Calu3 (cell line): ENCODE results near the gene ZNF785. TPM values are rescaled to one million over a fixed set of nuclear protein-coding genes. Genes with fewer than 3 reads are reported as not detected.

Experiments
- BruUV-seq: library from RNA; stranded (reverse); fragments of 400-500 nt; replicated peaks from 2 replicates; lab custom pipeline; 2021; lab: Mats Ljungman, UMichigan
- CTCF ChIA-PET: fragments of 300-600 bp; sonication (Branson Sonifier 250); formaldehyde crosslinking; loops from one replicate; lab custom pipeline; 2022; ENCODE audit warnings: antibody characterized with exemption; lab: Charles Lee
- DNase-seq: peaks from one replicate; pipeline ENCODE4 v3.0.0; 2022
- H3K27ac Mint-ChIP-seq: one replicate; pipeline ENCODE4 v1.8.0; 2022; ENCODE audit warnings: mixed read lengths; ENCODE audit not compliant: unreplicated experiment
- H3K27me3 Mint-ChIP-seq: one replicate; pipeline ENCODE4 v1.8.0; 2022; ENCODE audit warnings: mixed read lengths; ENCODE audit not compliant: unreplicated experiment
- H3K36me3 Mint-ChIP-seq: one replicate; pipeline ENCODE4 v1.8.0; 2022; ENCODE audit warnings: mild to moderate bottlenecking, moderate library complexity, mixed read lengths; ENCODE audit not compliant: insufficient read depth, unreplicated experiment
- H3K4me1 Mint-ChIP-seq: one replicate; pipeline ENCODE4 v1.8.0; 2022; ENCODE audit warnings: mild to moderate bottlenecking, low read depth, mixed read lengths; ENCODE audit not compliant: unreplicated experiment
- H3K4me3 Mint-ChIP-seq: one replicate; pipeline ENCODE4 v1.8.0; 2022; ENCODE audit warnings: mild to moderate bottlenecking, low read depth, moderate library complexity, mixed read lengths; ENCODE audit not compliant: unreplicated experiment
- H3K9me3 Mint-ChIP-seq: one replicate; pipeline ENCODE4 v1.8.0; 2022; ENCODE audit warnings: low read depth, mixed read lengths; ENCODE audit not compliant: unreplicated experiment
- intact Hi-C: fragments of 100-400 bp; cut with micrococcal nuclease; formaldehyde crosslinking; loops from one replicate; pipeline ENCODE4 v1.10.0; 2022; ENCODE audit not compliant: unreplicated experiment
- total RNA-seq: library from RNA; stranded (reverse); gene quantifications from 2 replicates; pipeline ENCODE4 v1.2.3, GENCODE V29; 2022
- TF ChIP-seq, protein P1 (sequence below): fragments of 200-600 bp; IDR thresholded peaks from one replicate; pipeline ENCODE4 v1.8.0; 2022; ENCODE audit warnings: antibody characterized with exemption; ENCODE audit not compliant: unreplicated experiment

Gene ZNF785
- total RNA-seq, 1 experiment from 2014 or later = 22.2 TPM

DNA sequence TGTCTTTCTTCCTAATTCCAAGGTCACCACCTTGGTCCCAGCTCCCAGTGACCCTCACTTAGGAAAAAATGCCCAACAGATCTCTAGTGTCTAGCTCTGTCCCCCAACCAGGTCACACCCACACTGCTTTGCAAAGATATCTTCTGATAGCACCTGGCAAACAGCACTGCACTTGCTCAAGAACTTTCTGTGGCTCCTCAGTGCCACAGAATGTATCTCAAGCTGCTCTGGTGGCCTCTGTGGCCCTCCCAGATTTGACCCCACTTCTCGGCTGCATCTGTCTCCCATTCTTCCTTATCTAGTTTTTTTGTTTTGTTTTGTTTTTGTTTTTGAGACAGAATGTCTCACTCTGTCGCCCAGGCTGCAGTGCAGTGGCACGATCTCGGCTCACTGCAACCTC lies 19.0 kb downstream of the ZNF785 start:
- Mint-ChIP-seq H3K36me3 (peaks cover 13% of the 10 kb centered on the region), H3K4me1 (peaks cover 17% of the 10 kb centered on the region), H3K9me3 (no peaks in the 10 kb centered on the region), H3K27ac (peak overlapping the region; percentile 28), H3K27me3 (peaks cover 11% of the 10 kb centered on the region), H3K4me3 (no peak overlapping the region)
- BruUV-seq = no TSS peak
- TF ChIP-seq, protein P1, sequence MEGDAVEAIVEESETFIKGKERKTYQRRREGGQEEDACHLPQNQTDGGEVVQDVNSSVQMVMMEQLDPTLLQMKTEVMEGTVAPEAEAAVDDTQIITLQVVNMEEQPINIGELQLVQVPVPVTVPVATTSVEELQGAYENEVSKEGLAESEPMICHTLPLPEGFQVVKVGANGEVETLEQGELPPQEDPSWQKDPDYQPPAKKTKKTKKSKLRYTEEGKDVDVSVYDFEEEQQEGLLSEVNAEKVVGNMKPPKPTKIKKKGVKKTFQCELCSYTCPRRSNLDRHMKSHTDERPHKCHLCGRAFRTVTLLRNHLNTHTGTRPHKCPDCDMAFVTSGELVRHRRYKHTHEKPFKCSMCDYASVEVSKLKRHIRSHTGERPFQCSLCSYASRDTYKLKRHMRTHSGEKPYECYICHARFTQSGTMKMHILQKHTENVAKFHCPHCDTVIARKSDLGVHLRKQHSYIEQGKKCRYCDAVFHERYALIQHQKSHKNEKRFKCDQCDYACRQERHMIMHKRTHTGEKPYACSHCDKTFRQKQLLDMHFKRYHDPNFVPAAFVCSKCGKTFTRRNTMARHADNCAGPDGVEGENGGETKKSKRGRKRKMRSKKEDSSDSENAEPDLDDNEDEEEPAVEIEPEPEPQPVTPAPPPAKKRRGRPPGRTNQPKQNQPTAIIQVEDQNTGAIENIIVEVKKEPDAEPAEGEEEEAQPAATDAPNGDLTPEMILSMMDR = no peak
- CTCF ChIA-PET = no interaction called here
- DNase-seq = no peak
- intact Hi-C loops = no loop called here

DNA sequence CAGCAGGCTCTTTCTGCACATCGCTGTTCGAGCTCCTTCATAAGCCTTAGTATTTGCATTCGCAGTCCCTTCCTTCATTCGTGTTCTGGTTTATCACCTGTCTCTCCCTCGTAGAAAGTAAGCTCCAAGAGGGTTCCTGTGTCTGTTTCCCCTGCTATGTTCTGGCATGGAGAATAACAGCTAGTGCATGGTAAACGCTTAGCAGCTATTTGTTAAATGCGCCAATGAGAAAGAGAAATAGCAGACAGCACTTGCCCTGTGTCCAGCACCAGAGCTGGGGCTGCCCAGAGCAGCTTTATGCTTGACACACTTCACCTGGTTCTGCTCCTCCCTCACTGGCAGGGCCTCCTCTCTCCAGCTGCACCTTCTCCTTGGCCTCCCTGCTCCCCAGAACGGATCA lies 19.5 kb downstream of the ZNF785 start:
- intact Hi-C loops = no loop called here
- no TSS peak for BruUV-seq
- H3K4me3 Mint-ChIP-seq = no peak overlapping the region
- CTCF ChIA-PET = interaction anchor here (0.7 to 1.1 kb wide), 3 partner anchors 127 to 225 kb away, joined by 3 to 5 read pairs (median 5); partner anchors contain the start of gene DCTPP1
- no peak for DNase-seq
- H3K27ac Mint-ChIP-seq = no peak overlapping the region
- TF ChIP-seq, protein P1 = no peak
- peaks cover 22% of the 10 kb centered on the region for H3K4me1 Mint-ChIP-seq
- H3K9me3 Mint-ChIP-seq = no peaks in the 10 kb centered on the region
- peaks cover 13% of the 10 kb centered on the region for H3K36me3 Mint-ChIP-seq
- H3K27me3 Mint-ChIP-seq = peaks cover 11% of the 10 kb centered on the region

DNA sequence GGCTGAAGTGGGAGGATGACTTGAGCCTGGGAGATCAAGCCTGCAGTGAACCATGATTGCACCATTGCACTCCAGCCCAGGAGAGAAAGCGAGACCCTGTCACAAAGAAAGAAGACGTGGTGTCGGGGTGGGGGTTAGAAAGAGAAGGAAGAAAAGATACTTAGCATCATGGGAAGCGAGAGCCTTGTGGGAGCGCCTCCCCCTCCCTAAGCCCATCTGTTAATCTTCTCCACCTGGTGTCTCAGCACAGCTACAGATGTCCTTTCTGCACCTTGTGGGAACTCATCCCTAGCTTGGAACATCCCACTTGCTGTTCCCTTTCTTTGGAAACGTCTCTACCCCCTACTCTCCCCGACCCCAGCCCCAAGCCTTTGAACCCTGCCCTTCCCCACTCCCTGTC lies 20.0 kb downstream of the ZNF785 start:
- Mint-ChIP-seq H3K36me3 (peaks cover 10% of the 10 kb centered on the region), H3K4me1 (peaks cover 25% of the 10 kb centered on the region), H3K4me3 (no peak overlapping the region), H3K9me3 (no peaks in the 10 kb centered on the region), H3K27me3 (peaks cover 11% of the 10 kb centered on the region), H3K27ac (no peak overlapping the region)
- no peak for DNase-seq
- CTCF ChIA-PET = interaction anchor here (0.7 to 1.1 kb wide), 3 partner anchors 128 to 224 kb away, joined by 3 to 5 read pairs (median 5); partner anchors contain the start of gene DCTPP1
- BruUV-seq = no TSS peak
- intact Hi-C loops = no loop called here
- TF ChIP-seq, protein P1 = no peak

DNA sequence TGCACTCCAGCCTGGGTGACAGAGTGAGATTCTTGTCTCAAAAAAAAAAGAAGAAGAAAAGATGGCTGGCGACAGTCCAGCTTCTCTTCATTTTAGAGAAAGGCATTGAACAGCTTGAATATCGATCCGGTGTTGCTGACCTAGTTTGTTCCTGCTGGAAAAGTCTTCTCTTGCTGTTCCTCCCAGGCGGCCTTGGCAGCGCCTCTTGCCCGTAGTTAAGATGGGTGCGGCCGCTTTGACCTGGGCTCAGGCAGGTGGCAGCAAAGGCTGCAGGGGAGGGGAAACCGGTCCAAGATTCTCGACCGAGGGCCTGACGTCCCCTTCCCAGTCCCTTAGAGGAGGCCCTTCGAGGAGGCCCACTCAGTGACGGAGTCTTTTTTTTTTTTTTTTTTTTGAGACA lies 23.5 kb downstream of the ZNF785 start:
- DNase-seq = peak; percentile 65
- intact Hi-C loops = no loop called here
- H3K9me3 Mint-ChIP-seq = no peaks in the 10 kb centered on the region
- peak overlapping the region; percentile 79 for H3K27ac Mint-ChIP-seq
- TF ChIP-seq, protein P1 = no peak
- BruUV-seq = no TSS peak
- H3K36me3 Mint-ChIP-seq = peaks cover 34% of the 10 kb centered on the region
- H3K4me1 Mint-ChIP-seq = peaks cover 30% of the 10 kb centered on the region
- CTCF ChIA-PET = interaction anchor here (1.0 to 2.1 kb wide), 4 partner anchors 9 to 153 kb away, joined by 3 to 12 read pairs (median 7); partner anchors contain the start of genes DCTPP1 and ZNF688
- peak overlapping the region; percentile 89 for H3K4me3 Mint-ChIP-seq
- peaks cover 11% of the 10 kb centered on the region for H3K27me3 Mint-ChIP-seq
